ENCODE results near the gene REM1. TPM values are rescaled to one million over a fixed set of nuclear protein-coding genes. Genes with fewer than 3 reads are reported as not detected.
A peak's percentile ranks its signal among the peaks of the same experiment; 100 is the strongest.

The REM1 gene
- total RNA-seq, 1 donor from 2014 or later, result not detected

GRCh38 chr20:31490752-31491151, 15.7 kb downstream of the REM1 start:
- Mint-ChIP-seq H3K27me3 (peaks cover 6% of the 10 kb centered on the region), H3K4me3 (ENCODE audit: low read depth) (no peak overlapping the region), H3K36me3 (ENCODE audit: insufficient read depth) (no peaks in the 10 kb centered on the region), H3K27ac (no peak overlapping the region), H3K4me1 (ENCODE audit: low read depth) (no peaks in the 10 kb centered on the region), H3K9me3 (ENCODE audit: low read depth) (peaks cover 25% of the 10 kb centered on the region)
- no peak for TF ChIP-seq CTCF (IDR thresholded peaks at IDR 0.05; ENCODE audit: unreplicated experiment)
- DNase-seq (ENCODE audit: low spot score, unreplicated experiment), result no peak

- Mint-ChIP-seq H3K27ac (no peak overlapping the region), H3K4me3 (ENCODE audit: low read depth) (no peak overlapping the region), H3K4me1 (ENCODE audit: low read depth) (no peaks in the 10 kb centered on the region), H3K9me3 (ENCODE audit: low read depth) (peaks cover 19% of the 10 kb centered on the region), H3K27me3 (peaks cover 7% of the 10 kb centered on the region), H3K36me3 (ENCODE audit: insufficient read depth) (no peaks in the 10 kb centered on the region)
- DNase-seq (ENCODE audit: low spot score, unreplicated experiment), result no peak
- peak; percentile 42 for TF ChIP-seq CTCF (IDR thresholded peaks at IDR 0.05; ENCODE audit: unreplicated experiment)
These were observed 19.0 kb downstream of the REM1 start for GRCh38 chr20:31494131-31494530.

- no peak for TF ChIP-seq CTCF (IDR thresholded peaks at IDR 0.05; ENCODE audit: unreplicated experiment)
- peaks cover 16% of the 10 kb centered on the region for H3K9me3 Mint-ChIP-seq (ENCODE audit: low read depth)
- H3K36me3 Mint-ChIP-seq (ENCODE audit: insufficient read depth), result no peaks in the 10 kb centered on the region
- H3K27me3 Mint-ChIP-seq, result peaks cover 7% of the 10 kb centered on the region
- H3K27ac Mint-ChIP-seq, result no peak overlapping the region
- H3K4me3 Mint-ChIP-seq (ENCODE audit: low read depth), result no peak overlapping the region
- DNase-seq (ENCODE audit: low spot score, unreplicated experiment), result no peak
- no peaks in the 10 kb centered on the region for H3K4me1 Mint-ChIP-seq (ENCODE audit: low read depth)
These were observed 21.7 kb downstream of the REM1 start for GRCh38 chr20:31496761-31497295.

- no peak for DNase-seq (ENCODE audit: low spot score, unreplicated experiment)
These were observed 22.9 kb downstream of the REM1 start for GRCh38 chr20:31497838-31498540.

GRCh38 chr20:31500527-31500926, 25.4 kb downstream of the REM1 start:
- no peaks in the 10 kb centered on the region for H3K36me3 Mint-ChIP-seq (ENCODE audit: insufficient read depth)
- peaks cover 23% of the 10 kb centered on the region for H3K27me3 Mint-ChIP-seq
- TF ChIP-seq CTCF (IDR thresholded peaks at IDR 0.05; ENCODE audit: unreplicated experiment), result no peak
- no peak for DNase-seq (ENCODE audit: low spot score, unreplicated experiment)
- no peak overlapping the region for H3K27ac Mint-ChIP-seq
- H3K4me3 Mint-ChIP-seq (ENCODE audit: low read depth), result no peak overlapping the region
- peaks cover 7% of the 10 kb centered on the region for H3K9me3 Mint-ChIP-seq (ENCODE audit: low read depth)
- no peaks in the 10 kb centered on the region for H3K4me1 Mint-ChIP-seq (ENCODE audit: low read depth)

More at GRCh38 chr20:31497838-31498540, 22.9 kb downstream of the REM1 start:
- Mint-ChIP-seq H3K9me3 (ENCODE audit: low read depth) (peaks cover 16% of the 10 kb centered on the region), H3K4me3 (ENCODE audit: low read depth) (no peak overlapping the region), H3K36me3 (ENCODE audit: insufficient read depth) (no peaks in the 10 kb centered on the region), H3K27me3 (peaks cover 15% of the 10 kb centered on the region), H3K4me1 (ENCODE audit: low read depth) (no peaks in the 10 kb centered on the region), H3K27ac (no peak overlapping the region)
- TF ChIP-seq CTCF (IDR thresholded peaks at IDR 0.05; ENCODE audit: unreplicated experiment), result no peak

Data from progenitor cell of endocrine pancreas (in vitro differentiated cells).